H1 (cell line): Measurements from ENCODE around the gene CSF1. TPM values are rescaled to one million over a fixed set of nuclear protein-coding genes. Genes with fewer than 3 reads are reported as not detected.

Experiments
- SIN3A ChIP-seq, 2 experiments: IDR thresholded peaks in 1 of 2; conservative IDR thresholded peaks in 1 of 2; 2 replicates each; pipeline ENCODE4 v1.6.1; 2011 to 2012; ENCODE audit warnings: low read length in 2 of 2, improper control_type of control experiment in 1 of 2, low read depth in 1 of 2, mild to moderate bottlenecking in 1 of 2
- polyA plus RNA-seq, 7 experiments: library from polyadenylated mRNA; depleted of rRNA in 3 of 7; stranded (reverse) in 5 of 7; unstranded in 2 of 7; fragments of >200 nt in 5 of 7; fragments of 200-250 nt in 2 of 7; gene quantifications; 1 replicate in 5 of 7; 2 replicates in 1 of 7; 4 replicates in 1 of 7; pipeline versions ENCODE4 v1.2.1 to v1.2.3, GENCODE V29; 2011 to 2013; ENCODE audit warnings: missing spikeins in 2 of 7, mixed read lengths in 2 of 7
- total RNA-seq: library from RNA; stranded (reverse); fragmentation: NEBNext Ultra II Directional; extraction: Animal tissue kit (Norgen Biotek cat#: 25700); gene quantifications from 2 replicates; pipeline ENCODE4 v1.2.1, GENCODE V29; 2021

Gene CSF1
- total and polyA plus RNA-seq, 2 of the 8 experiments (the other 6 are each of a cell fraction or from before 2014, with no cell fraction given): 3.3 to 5.4 TPM

GRCh38 chr1:109947582-109948284 lies 37.1 kb downstream of the CSF1 start (continued):
- TF ChIP-seq SIN3A (conservative IDR thresholded peaks at IDR 0.05 in 1 of 2, IDR thresholded peaks at IDR 0.05 in 1 of 2; ENCODE audit: low read depth in 1 of 2, low read length in 2 of 2): no peak
